Measurements from ENCODE around the gene STYXL1.
A peak's percentile ranks its signal among the peaks of the same experiment; 100 is the strongest.

The STYXL1 gene

DNA sequence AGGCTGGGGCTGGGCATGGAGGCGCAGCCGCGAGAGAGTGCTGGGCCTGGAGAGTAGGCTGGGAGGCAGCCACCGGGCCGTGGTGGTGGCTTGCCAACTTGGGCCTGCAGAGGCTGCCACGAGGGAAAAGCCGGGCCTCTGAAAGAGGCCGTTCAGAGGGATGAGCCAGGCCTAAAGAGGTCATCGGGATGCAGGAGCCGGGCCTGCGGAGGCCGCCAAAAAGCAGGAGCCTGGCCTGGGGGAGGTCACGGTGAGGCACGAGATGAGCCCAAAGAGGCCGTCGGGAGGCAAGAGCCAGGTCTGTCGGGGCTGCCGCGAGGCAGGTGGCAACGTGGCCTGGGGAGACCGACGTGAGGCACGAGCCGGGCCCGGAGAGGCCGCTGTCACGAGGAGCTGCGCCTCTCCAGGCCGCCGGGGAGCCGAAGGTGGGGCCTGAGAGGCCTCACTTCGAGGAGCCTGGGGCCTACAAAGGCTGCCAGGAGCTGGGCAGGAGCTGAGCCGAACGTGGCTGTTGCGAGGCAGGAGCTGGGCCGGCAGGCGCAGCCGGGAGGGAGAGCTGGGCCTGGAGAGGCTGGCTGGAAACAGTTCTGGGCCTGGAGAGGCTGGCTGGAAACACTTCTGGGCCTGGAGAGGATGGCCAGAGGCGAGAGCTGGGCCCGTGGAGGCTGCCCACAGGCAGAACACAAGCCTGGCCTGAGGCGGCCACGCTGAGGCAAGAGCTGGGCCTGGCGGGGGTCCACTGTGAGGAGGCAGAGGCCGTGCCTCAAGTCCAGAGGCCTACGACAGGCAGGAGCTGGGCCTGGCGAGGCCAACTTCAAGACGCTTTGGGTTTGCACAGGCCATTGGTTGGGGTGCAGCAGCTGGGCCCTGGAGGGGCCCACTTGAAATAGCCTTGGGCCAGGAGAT lies 24.7 kb upstream of the STYXL1 start:
- no peak overlapping the region for H2BK120ac ChIP-seq (ENCODE audit: low read depth, low read length)
- H2BK5ac ChIP-seq (ENCODE audit: low read depth, low read length, poor library complexity, severe bottlenecking), result no peak overlapping the region
- no peaks in the 10 kb centered on the region for H3K27me3 ChIP-seq (ENCODE audit: control insufficient read depth in 1 of 2, insufficient read depth in 1 of 2, low read length in 2 of 2)
- H4K8ac ChIP-seq (ENCODE audit: low read length), result peak overlapping the region; percentile 61
- H3K9me3 ChIP-seq (ENCODE audit: control insufficient read depth, low read length), result no peaks in the 10 kb centered on the region
- H3K14ac ChIP-seq (ENCODE audit: low read length in 2 of 2), result no peak overlapping the region
- H2AFZ ChIP-seq (ENCODE audit: low read depth, low read length), result no peak overlapping the region
- no peak overlapping the region for H3K4me2 ChIP-seq (ENCODE audit: low read length, poor library complexity, severe bottlenecking)
- H4K91ac ChIP-seq (ENCODE audit: low read length), result peak overlapping the region; percentile 63
- peak overlapping the region; percentile 50 to 77 for H2BK12ac ChIP-seq (ENCODE audit: low read length in 2 of 2)
- peaks cover 3 to 17% of the 10 kb centered on the region in 2 experiments for H3K36me3 ChIP-seq (ENCODE audit: control insufficient read depth in 1 of 2, insufficient read depth in 2 of 2, low read depth in 1 of 2, low read length in 2 of 2)
- H3K9ac ChIP-seq (ENCODE audit: low read length), result no peak overlapping the region
- no peaks in the 10 kb centered on the region for H3K79me1 ChIP-seq (replicated peaks; ENCODE audit: low read length, poor library complexity, severe bottlenecking)
- peak overlapping the region; percentile 75 for H2BK15ac ChIP-seq (ENCODE audit: low read depth, poor library complexity, severe bottlenecking)
- peak overlapping the region; percentile 14 to 94 for H3K4ac ChIP-seq (ENCODE audit: low read depth in 1 of 2, low read length in 2 of 2)
- H3K23ac ChIP-seq (ENCODE audit: low read length in 2 of 2), result no peak overlapping the region
- peaks cover 8% of the 10 kb centered on the region for H3K4me1 ChIP-seq (ENCODE audit: control insufficient read depth, insufficient read depth, low read depth, low read length)
- WGBS, result 96% methylated on average over 46 of the region's 47 CpGs
- H2AK5ac ChIP-seq (ENCODE audit: low read length, severe bottlenecking), result no peak overlapping the region
- H3K18ac ChIP-seq (ENCODE audit: low read depth in 1 of 2, low read length in 2 of 2), result peak overlapping the region in 1 of 2 experiments; percentile 83
- H3K4me3 ChIP-seq (ENCODE audit: insufficient read depth in 1 of 2, low read depth in 1 of 2, low read length in 2 of 2), result no peak overlapping the region
- no peak for DNase-seq
- H3K27ac ChIP-seq (ENCODE audit: low read length, poor library complexity, severe bottlenecking), result no peak overlapping the region

DNA sequence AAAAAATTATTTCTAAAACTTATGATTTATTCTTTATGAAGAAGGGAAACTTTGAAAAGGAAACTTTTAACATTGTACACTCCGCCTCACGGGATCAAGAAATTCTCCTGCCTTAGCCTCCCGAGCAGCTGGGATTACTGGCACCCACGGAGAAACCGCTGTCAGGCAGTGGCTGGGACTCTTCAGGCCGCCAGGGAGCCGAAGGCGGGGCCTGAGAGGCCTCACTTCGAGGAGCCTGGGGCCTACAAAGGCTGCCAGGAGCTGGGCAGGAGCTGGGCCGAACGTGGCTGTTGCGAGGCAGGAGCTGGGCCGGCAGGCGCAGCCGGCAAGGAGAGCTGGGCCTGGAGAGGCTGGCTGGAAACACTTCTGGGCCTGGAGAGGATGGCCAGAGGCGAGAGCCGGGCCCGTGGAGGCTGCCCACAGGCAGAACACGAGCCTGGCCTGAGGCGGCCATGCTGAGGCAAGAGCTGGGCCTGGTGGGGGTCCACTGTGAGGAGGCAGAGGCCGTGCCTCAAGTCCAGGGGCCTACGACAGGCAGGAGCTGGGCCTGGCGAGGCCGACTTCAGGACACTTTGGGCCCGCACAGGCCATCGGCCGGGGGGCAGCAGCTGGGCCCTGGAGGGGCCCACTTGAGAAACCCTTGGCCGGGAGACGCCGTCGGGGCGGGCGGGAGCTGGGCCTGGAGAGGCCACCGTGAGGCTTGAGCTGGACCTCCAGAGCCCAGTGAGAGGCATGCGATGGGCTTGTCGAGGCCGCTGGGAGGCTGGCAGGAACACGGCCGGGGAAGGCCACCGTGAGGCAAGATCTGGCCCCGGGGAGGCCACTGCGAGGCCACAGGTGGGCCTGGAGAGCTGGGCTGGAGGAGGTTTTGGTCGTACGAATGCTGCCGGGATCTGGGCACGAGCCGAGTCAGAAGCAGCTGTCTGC lies 23.8 kb upstream of the STYXL1 start:
- H3K23ac ChIP-seq (ENCODE audit: low read length in 2 of 2), result peak overlapping the region in 1 of 2 experiments; percentile 74
- no peak overlapping the region for H3K27ac ChIP-seq (ENCODE audit: low read length, poor library complexity, severe bottlenecking)
- H2AFZ ChIP-seq (ENCODE audit: low read depth, low read length), result peak overlapping the region; percentile 19
- H3K79me1 ChIP-seq (replicated peaks; ENCODE audit: low read length, poor library complexity, severe bottlenecking), result no peaks in the 10 kb centered on the region
- no peaks in the 10 kb centered on the region for H3K27me3 ChIP-seq (ENCODE audit: control insufficient read depth in 1 of 2, insufficient read depth in 1 of 2, low read length in 2 of 2)
- peak overlapping the region; percentile 89 for H4K91ac ChIP-seq (ENCODE audit: low read length)
- peak overlapping the region; percentile 43 for H3K9ac ChIP-seq (ENCODE audit: low read length)
- H3K4me3 ChIP-seq (ENCODE audit: insufficient read depth in 1 of 2, low read depth in 1 of 2, low read length in 2 of 2), result no peak overlapping the region
- peak overlapping the region; percentile 71 for H2BK15ac ChIP-seq (ENCODE audit: low read depth, poor library complexity, severe bottlenecking)
- peak; percentile 48 for DNase-seq
- no peak overlapping the region for H3K14ac ChIP-seq (ENCODE audit: low read length in 2 of 2)
- peak overlapping the region; percentile 30 to 79 for H2BK12ac ChIP-seq (ENCODE audit: low read length in 2 of 2)
- H3K18ac ChIP-seq (ENCODE audit: low read depth in 1 of 2, low read length in 2 of 2), result peak overlapping the region; percentile 61 to 83
- no peak overlapping the region for H3K4me2 ChIP-seq (ENCODE audit: low read length, poor library complexity, severe bottlenecking)
- WGBS, result 87% methylated on average over 47 of the region's 47 CpGs
- H2BK5ac ChIP-seq (ENCODE audit: low read depth, low read length, poor library complexity, severe bottlenecking), result no peak overlapping the region
- no peaks in the 10 kb centered on the region for H3K9me3 ChIP-seq (ENCODE audit: control insufficient read depth, low read length)
- H3K4me1 ChIP-seq (ENCODE audit: control insufficient read depth, insufficient read depth, low read depth, low read length), result peaks cover 9% of the 10 kb centered on the region
- H4K8ac ChIP-seq (ENCODE audit: low read length), result peak overlapping the region; percentile 92
- H3K36me3 ChIP-seq (ENCODE audit: control insufficient read depth in 1 of 2, insufficient read depth in 2 of 2, low read depth in 1 of 2, low read length in 2 of 2), result peaks cover 12 to 24% of the 10 kb centered on the region in 2 experiments
- H2BK120ac ChIP-seq (ENCODE audit: low read depth, low read length), result peak overlapping the region; percentile 23
- no peak overlapping the region for H2AK5ac ChIP-seq (ENCODE audit: low read length, severe bottlenecking)
- H3K4ac ChIP-seq (ENCODE audit: low read depth in 1 of 2, low read length in 2 of 2), result peak overlapping the region; percentile 22 to 94

GRCh38 chr7:76069238-76069638 lies 21.4 kb upstream of the STYXL1 start:
- Histone ChIP-seq H2AFZ (ENCODE audit: low read depth, low read length) (no peak overlapping the region), H3K4me1 (ENCODE audit: control insufficient read depth, insufficient read depth, low read depth, low read length) (peaks cover 9% of the 10 kb centered on the region), H3K9me3 (ENCODE audit: control insufficient read depth, low read length) (no peaks in the 10 kb centered on the region), H4K91ac (ENCODE audit: low read length) (no peak overlapping the region), H3K4me3 (ENCODE audit: insufficient read depth in 1 of 2, low read depth in 1 of 2, low read length in 2 of 2) (no peak overlapping the region), H3K79me1 (replicated peaks; ENCODE audit: low read length, poor library complexity, severe bottlenecking) (peaks cover 5% of the 10 kb centered on the region), H3K18ac (ENCODE audit: low read depth in 1 of 2, low read length in 2 of 2) (no peak overlapping the region), H3K4ac (ENCODE audit: low read depth in 1 of 2, low read length in 2 of 2) (no peak overlapping the region), H3K27me3 (ENCODE audit: control insufficient read depth in 1 of 2, insufficient read depth in 1 of 2, low read length in 2 of 2) (no peaks in the 10 kb centered on the region), H3K9ac (ENCODE audit: low read length) (peak overlapping the region; percentile 16), H2BK12ac (ENCODE audit: low read length in 2 of 2) (no peak overlapping the region), H3K36me3 (ENCODE audit: control insufficient read depth in 1 of 2, insufficient read depth in 2 of 2, low read depth in 1 of 2, low read length in 2 of 2) (peaks cover 35 to 41% of the 10 kb centered on the region in 2 experiments), H2BK120ac (ENCODE audit: low read depth, low read length) (no peak overlapping the region), H4K8ac (ENCODE audit: low read length) (no peak overlapping the region), H2AK5ac (ENCODE audit: low read length, severe bottlenecking) (no peak overlapping the region), H2BK5ac (ENCODE audit: low read depth, low read length, poor library complexity, severe bottlenecking) (no peak overlapping the region), H2BK15ac (ENCODE audit: low read depth, poor library complexity, severe bottlenecking) (no peak overlapping the region), H3K23ac (ENCODE audit: low read length in 2 of 2) (no peak overlapping the region), H3K27ac (ENCODE audit: low read length, poor library complexity, severe bottlenecking) (no peak overlapping the region), H3K4me2 (ENCODE audit: low read length, poor library complexity, severe bottlenecking) (no peak overlapping the region), H3K14ac (ENCODE audit: low read length in 2 of 2) (no peak overlapping the region)
- DNase-seq, result peak; percentile 89
- 63% methylated on average over 8 of the region's 8 CpGs for WGBS

Data from mesenchymal stem cell (in vitro differentiated cells and primary cell).